HG02623 (cell line): ENCODE measurements around the gene PPDPF.
"Not testable (repeated sequence)": the region's sequence is repeated elsewhere in the genome, so short reads cannot be mapped to it uniquely, and the experiment has no call there.

Source experiments
- ATAC-seq: cut with Tn5 transposase; IDR thresholded peaks from one replicate; pipeline ENCODE4 v1.9.1; 2021; ENCODE audit warnings: moderate library complexity; ENCODE audit not compliant: unreplicated experiment

PPDPF gene

DNA sequence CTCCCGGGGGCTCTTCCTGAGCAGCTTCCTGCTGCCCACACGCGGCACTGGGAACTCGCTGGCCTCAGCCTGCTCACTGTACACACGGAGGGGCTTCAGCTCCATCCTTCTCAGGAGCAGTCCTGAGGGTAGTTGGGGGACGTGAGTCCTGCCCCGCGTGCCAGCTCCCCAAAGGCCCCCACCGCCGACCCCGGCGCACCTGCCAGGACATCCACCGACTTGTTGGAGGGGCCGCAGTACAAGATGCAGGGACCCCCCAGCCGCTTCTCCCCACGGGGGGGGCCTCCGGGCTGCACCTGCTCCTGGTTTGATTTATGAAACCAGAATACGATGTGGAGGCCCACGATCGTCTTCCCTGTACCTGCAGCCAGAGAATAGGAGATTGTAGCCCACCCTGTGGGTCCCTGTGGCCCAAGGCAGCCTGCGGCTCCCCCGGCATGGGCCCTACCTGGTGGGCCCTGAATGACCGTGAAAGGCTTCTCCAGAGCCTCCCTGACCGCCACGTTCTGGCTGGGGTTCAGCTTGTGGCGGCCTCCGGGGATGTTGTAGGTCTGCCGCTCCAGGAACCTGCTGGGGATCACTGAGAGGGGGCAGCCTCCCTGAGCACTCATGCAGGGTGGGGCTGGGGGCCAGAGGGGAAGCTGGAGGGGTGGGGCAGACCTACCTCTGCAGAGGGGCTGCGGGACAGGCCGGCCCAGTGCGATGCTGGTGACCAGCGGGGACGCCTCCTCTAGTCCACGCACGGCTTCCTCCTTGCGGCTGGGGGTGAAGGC lies 41.2 kb downstream of the PPDPF start:
- ATAC-seq = no peak

- ATAC-seq = no peak
These were observed 42.1 kb downstream of the PPDPF start for GRCh38 chr20:63562461-63563224.

GRCh38 chr20:63563225-63563935 lies 42.8 kb downstream of the PPDPF start:
- ATAC-seq = no peak

GRCh38 chr20:63564036-63564810 lies 43.7 kb downstream of the PPDPF start:
- no peak for ATAC-seq

- ATAC-seq = no peak
These were observed 44.6 kb downstream of the PPDPF start for GRCh38 chr20:63565021-63565698.

DNA sequence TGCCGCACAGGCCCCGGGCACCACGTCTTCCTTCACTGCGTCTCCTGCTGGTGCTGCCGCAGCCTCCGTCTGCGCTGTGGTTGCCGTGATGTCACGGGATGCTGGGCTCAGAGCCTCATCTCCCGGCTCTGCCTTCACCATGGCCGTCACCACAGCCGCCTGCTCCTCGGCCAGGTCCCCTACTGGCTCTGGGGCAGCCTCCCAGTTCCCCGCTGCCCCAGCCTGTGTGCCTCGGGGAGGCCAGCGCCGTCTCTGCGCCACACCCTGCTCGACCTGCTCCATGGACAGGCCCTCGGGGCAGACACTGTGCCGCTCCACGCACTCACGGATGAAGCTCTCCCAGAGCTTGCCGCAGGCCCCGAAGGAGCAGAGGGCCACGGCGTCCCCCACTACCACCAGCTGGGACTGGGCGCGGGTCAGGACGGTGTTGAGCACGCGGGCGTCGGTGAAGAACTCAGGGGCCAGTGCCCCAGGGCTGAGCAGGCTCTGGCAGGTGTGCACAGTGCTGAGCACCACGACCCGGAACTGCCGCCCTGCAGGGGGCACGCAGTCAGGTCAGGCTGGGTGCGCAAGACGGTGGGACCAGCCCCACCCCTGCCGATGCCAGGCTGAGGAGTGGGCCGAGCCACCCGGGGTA lies 45.3 kb downstream of the PPDPF start:
- no peak for ATAC-seq

- no peak for ATAC-seq
These were observed 46.0 kb downstream of the PPDPF start for GRCh38 chr20:63566395-63567135.

GRCh38 chr20:63567136-63567385 lies 46.5 kb downstream of the PPDPF start:
- no peak for ATAC-seq

DNA sequence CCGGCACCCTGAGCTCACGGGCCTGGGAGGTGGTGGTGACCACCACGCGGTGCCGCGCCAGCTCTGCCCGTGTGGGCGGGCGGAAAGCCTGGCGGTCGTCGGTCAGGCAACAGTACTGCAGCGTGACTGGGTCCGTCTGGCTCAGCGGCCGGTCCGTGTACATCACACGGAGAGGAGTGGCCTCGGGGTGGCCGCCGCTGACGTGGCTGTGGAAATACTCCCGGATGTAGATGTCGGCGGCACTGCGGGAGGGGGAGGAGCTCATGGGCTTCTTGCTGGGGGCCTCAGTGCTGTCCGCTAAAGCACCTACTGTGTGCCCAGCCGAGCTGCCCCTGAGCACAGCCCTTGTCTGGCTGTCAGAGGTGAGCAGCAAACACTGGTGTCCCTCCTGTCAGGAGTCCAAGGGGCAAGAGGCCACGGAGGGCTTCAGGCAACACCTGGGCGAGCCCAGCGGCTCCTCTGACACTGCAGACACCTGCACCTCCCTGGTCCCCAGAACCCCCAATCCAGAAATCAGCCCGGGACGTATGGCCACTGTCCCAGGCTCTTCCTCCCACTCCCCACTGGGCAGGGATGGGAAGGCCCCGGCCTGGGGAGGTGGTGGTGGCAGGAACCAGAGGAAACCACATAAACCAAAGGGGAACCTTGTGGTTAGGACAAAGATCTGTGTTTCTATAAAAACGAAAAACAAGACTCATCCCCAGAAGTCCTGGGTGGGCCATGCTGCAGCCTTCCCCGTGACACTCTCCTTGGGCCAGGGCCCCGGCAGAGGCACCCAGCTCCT lies 47.0 kb downstream of the PPDPF start:
- ATAC-seq = peak; percentile 56

DNA sequence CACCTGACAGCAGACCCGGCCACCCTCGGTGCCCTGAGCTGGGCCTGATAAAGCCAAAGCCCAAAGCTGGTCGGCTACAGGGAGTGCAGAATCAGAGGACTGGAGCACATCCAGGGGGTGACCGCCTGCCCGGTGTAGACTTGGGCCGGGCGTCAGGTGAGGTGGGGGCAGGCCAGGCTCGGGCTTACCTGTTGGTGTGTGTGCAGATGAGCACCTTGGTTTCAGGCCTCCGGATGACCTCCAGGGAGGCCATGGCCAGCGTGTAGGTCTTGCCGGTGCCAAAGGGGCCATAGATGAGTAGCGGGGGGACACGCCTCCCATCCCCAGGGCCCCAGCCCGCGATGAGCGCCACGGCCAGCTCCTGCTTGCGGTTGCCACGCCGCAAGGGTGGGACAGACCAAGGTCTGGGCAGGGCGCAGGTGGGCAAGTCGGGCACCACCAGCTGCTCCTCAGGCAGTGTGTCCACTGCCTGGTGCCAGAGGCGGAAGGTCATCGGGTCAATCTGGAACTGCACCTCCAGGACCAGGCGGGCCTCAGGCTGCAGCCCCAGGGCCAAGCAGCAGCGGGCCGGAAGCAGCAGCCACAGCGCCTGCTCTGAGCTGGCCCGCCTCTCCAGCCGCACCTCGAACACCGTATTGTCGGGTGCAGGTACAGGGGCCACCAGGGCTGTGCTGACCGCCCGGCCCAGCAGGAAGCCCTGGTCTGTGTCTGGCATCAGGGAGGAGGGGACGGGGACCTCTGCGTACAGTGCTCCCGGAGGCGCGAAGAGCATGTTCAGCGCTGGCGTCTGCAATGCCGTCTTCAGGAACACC lies 47.8 kb downstream of the PPDPF start:
- ATAC-seq = no peak

DNA sequence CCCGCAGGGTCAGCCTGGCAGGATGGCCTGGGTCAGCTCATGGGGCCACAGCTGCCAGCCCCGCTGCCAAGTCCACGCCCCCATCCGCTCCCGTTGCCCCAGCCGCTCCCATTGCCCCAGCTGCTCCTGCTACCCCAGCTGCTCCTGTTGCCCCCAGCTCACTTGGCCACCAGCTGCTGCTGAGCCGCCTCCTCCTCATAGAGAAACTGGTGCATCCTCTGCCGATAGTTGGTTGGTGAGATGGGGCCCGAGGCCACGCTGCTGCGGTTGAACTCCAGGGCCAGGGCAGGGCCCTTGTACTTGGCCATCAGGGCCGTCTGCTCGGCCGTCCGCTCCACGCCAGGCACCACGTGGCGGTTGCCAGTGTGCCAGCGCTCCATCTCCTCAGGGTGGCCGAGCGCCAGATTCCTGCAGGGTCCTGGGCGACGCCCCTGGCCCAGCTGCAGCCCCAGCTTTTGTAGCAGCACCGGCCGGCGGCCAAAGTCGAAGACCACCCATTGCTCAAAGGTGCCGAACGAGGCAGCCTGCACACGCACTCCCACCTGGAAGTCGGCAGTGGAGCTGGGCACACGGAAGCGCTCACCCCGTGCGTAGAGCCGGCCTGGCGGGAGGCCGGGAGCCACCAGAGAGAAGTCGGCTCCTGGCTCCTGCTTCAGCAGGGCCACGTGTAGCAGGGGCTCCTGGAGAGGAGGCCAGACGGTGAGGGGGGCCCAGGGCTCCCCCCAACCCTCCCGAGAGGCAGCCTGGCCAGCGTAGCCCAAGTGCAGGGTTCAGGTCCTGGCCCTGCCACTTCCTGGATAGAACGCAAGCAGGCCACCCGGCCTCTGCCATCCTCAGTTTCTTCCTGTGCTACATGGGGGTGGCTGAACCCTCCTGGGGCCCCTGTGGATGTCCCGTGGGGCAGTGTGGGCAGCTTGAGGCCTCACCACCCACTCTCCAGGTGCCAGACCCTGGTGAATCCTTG lies 48.7 kb downstream of the PPDPF start:
- ATAC-seq = no peak

GRCh38 chr20:63570281-63571086 lies 49.9 kb downstream of the PPDPF start:
- no peak for ATAC-seq

DNA sequence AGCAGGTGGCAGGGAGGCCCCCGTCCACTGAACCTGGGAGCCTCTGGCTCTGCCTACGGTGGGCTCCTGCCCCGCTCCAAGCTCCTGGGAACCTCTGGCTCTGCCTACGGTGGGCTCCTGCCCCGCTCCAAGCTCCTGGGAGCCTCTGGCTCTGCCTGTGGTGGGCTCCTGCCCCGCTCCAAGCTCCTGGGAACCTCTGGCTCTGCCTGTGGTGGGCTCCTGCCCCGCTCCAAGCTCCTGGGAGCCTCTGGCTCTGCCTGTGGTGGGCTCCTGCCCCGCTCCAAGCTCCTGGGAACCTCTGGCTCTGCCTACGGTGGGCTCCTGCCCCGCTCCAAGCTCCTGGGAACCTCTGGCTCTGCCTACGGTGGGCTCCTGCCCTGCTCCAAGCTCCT lies 50.5 kb downstream of the PPDPF start:
- ATAC-seq = not testable (repeated sequence)
